Glutamatergic neuron (in vitro differentiated cells): Measurements from ENCODE around the gene E2F3. TPM values are rescaled to one million over a fixed set of nuclear protein-coding genes. Genes with fewer than 3 reads are reported as not detected.

Source experiments
- DNase-seq: peaks from one replicate; pipeline ENCODE4 v3.0.0; 2022
- H3K27ac Mint-ChIP-seq: one replicate; pipeline ENCODE4 v1.8.0; 2020; ENCODE audit warnings: mild to moderate bottlenecking, mixed read lengths, inconsistent platforms; ENCODE audit not compliant: unreplicated experiment
- H3K27me3 Mint-ChIP-seq: one replicate; pipeline ENCODE4 v1.8.0; 2020; ENCODE audit warnings: mild to moderate bottlenecking, moderate library complexity, mixed read lengths, inconsistent platforms; ENCODE audit not compliant: unreplicated experiment
- H3K36me3 Mint-ChIP-seq: one replicate; pipeline ENCODE4 v1.8.0; 2020; ENCODE audit warnings: mild to moderate bottlenecking, mixed read lengths, inconsistent platforms; ENCODE audit not compliant: unreplicated experiment
- H3K4me1 Mint-ChIP-seq: one replicate; pipeline ENCODE4 v1.8.0; 2020; ENCODE audit warnings: mild to moderate bottlenecking, low read depth, mixed read lengths, inconsistent platforms; ENCODE audit not compliant: unreplicated experiment
- H3K4me3 Mint-ChIP-seq: one replicate; pipeline ENCODE4 v1.8.0; 2020; ENCODE audit warnings: mild to moderate bottlenecking, mixed read lengths, inconsistent platforms; ENCODE audit not compliant: unreplicated experiment
- H3K9me3 Mint-ChIP-seq: one replicate; pipeline ENCODE4 v1.8.0; 2020; ENCODE audit warnings: mild to moderate bottlenecking, moderate library complexity, mixed read lengths, inconsistent platforms; ENCODE audit not compliant: unreplicated experiment
- CTCF ChIP-seq: fragments of 200-600 bp; sonication (generic); IDR thresholded peaks from one replicate; pipeline ENCODE4 v1.5.0; 2021; ENCODE audit not compliant: partially characterized antibody, unreplicated experiment
- total RNA-seq: library from RNA; stranded (reverse); fragmentation: NEBNext Ultra II Directional; extraction: Animal tissue kit (Norgen Biotek cat#: 25700); gene quantifications from one replicate; pipeline ENCODE4 v1.2.1, GENCODE V29; 2021; ENCODE audit not compliant: unreplicated experiment

Gene E2F3
- total RNA-seq, 1 donor from 2014 or later: 10.1 TPM

- Mint-ChIP-seq H3K36me3 (no peaks in the 10 kb centered on the region), H3K27ac (peak overlapping the region; percentile 68), H3K9me3 (peaks cover 5% of the 10 kb centered on the region), H3K4me3 (peak overlapping the region; percentile 88), H3K27me3 (peaks cover 5% of the 10 kb centered on the region), H3K4me1 (no peaks in the 10 kb centered on the region)
- TF ChIP-seq CTCF: no peak
- no peak for DNase-seq
Measured at GRCh38 chr6:20402092-20402341, 338 bp downstream of the E2F3 start.

- peaks cover 5% of the 10 kb centered on the region for H3K9me3 Mint-ChIP-seq
- no peak for TF ChIP-seq CTCF
- no peaks in the 10 kb centered on the region for H3K4me1 Mint-ChIP-seq
- peaks cover 5% of the 10 kb centered on the region for H3K27me3 Mint-ChIP-seq
- peak; percentile 72 for DNase-seq
- peak overlapping the region; percentile 68 for H3K4me3 Mint-ChIP-seq
- H3K27ac Mint-ChIP-seq: no peak overlapping the region
- no peaks in the 10 kb centered on the region for H3K36me3 Mint-ChIP-seq
Measured at GRCh38 chr6:20402342-20403069, 827 bp downstream of the E2F3 start.

- Mint-ChIP-seq H3K27ac (no peak overlapping the region), H3K36me3 (no peaks in the 10 kb centered on the region), H3K4me1 (no peaks in the 10 kb centered on the region), H3K4me3 (peak overlapping the region; percentile 68), H3K9me3 (peaks cover 5% of the 10 kb centered on the region), H3K27me3 (peaks cover 5% of the 10 kb centered on the region)
- peak; percentile 84 for DNase-seq
- peak; percentile 11 for TF ChIP-seq CTCF
Measured at GRCh38 chr6:20403070-20403765, 1.5 kb downstream of the E2F3 start.

GRCh38 chr6:20403766-20404640 lies 2.3 kb downstream of the E2F3 start:
- Mint-ChIP-seq H3K27me3 (peaks cover 5% of the 10 kb centered on the region), H3K27ac (peak overlapping the region; percentile 96), H3K36me3 (no peaks in the 10 kb centered on the region), H3K4me3 (peak overlapping the region; percentile 100), H3K4me1 (no peaks in the 10 kb centered on the region), H3K9me3 (peaks cover 5% of the 10 kb centered on the region)
- no peak for DNase-seq
- no peak for TF ChIP-seq CTCF

GRCh38 chr6:20404641-20405032 lies 3.0 kb downstream of the E2F3 start:
- TF ChIP-seq CTCF: peak; percentile 72
- Mint-ChIP-seq H3K27me3 (peaks cover 5% of the 10 kb centered on the region), H3K36me3 (no peaks in the 10 kb centered on the region), H3K27ac (peak overlapping the region; percentile 96), H3K4me1 (no peaks in the 10 kb centered on the region), H3K9me3 (peaks cover 5% of the 10 kb centered on the region), H3K4me3 (peak overlapping the region; percentile 100)
- DNase-seq: peak; percentile 71
